Measurements from ENCODE around the gene ANKRD45.

DNA sequence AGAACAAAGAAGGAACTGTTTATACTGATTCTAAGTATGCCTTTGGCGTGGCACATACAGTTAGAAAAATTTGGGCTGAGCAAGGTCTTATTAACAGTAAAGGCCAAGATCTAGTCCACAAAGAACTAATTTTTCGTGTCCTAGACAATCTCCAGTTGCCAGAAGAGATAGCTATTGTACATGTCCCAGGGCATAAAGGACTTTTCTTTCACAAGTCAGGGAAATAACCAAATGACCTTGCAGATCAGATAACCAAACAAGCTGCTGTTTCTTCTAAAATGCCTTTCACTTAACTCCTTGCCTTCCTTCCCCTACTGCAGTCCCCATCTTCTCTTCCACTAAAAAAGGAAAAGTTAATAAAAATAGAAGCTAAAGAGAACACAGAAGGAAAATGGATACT is 30.5 kb downstream of the ANKRD45 start:
- TF ChIP-seq, protein P1, sequence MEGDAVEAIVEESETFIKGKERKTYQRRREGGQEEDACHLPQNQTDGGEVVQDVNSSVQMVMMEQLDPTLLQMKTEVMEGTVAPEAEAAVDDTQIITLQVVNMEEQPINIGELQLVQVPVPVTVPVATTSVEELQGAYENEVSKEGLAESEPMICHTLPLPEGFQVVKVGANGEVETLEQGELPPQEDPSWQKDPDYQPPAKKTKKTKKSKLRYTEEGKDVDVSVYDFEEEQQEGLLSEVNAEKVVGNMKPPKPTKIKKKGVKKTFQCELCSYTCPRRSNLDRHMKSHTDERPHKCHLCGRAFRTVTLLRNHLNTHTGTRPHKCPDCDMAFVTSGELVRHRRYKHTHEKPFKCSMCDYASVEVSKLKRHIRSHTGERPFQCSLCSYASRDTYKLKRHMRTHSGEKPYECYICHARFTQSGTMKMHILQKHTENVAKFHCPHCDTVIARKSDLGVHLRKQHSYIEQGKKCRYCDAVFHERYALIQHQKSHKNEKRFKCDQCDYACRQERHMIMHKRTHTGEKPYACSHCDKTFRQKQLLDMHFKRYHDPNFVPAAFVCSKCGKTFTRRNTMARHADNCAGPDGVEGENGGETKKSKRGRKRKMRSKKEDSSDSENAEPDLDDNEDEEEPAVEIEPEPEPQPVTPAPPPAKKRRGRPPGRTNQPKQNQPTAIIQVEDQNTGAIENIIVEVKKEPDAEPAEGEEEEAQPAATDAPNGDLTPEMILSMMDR (IDR thresholded peaks at IDR 0.05), result no peak
- no peak for TF ChIP-seq POLR2A (IDR thresholded peaks at IDR 0.05)

All from esophagus squamous epithelium (tissue), 4 donors.